Right cardiac atrium (tissue), 5 donors: Measurements from ENCODE around the gene PRTFDC1. TPM values are rescaled to one million over a fixed set of nuclear protein-coding genes. Genes with fewer than 3 reads are reported as not detected.
"Not testable (repeated sequence)": the region's sequence is repeated elsewhere in the genome, so short reads cannot be mapped to it uniquely, and the experiment has no call there.

Experiments
- ATAC-seq, 2 donors: fragments of 200-7000 bp; cut with Tn5 transposase; one replicate each; pipeline versions ENCODE4 v1.8.0 to v1.9.1; 2020; ENCODE audit warnings: moderate library complexity in 2 of 2, mild to moderate bottlenecking in 1 of 2
- DNase-seq, 3 donors: peaks; one replicate each; pipeline ENCODE4 v3.0.0-alpha.2; 2020
- H3K27ac ChIP-seq: one replicate; pipeline ENCODE4 v1.5.1; 2013; ENCODE audit warnings: mild to moderate bottlenecking, low read length, control low read depth, moderate library complexity
- H3K27me3 ChIP-seq: one replicate; pipeline ENCODE4 v1.6.1; 2013; ENCODE audit not compliant: control insufficient read depth, insufficient read depth
- H3K4me1 ChIP-seq: one replicate; pipeline ENCODE4 v1.6.1; 2013; ENCODE audit warnings: low read length; ENCODE audit not compliant: control insufficient read depth, insufficient read depth
- H3K4me3 ChIP-seq: one replicate; pipeline ENCODE4 v1.5.1; 2013; ENCODE audit warnings: low read length, control low read depth
- H3K9me3 ChIP-seq: one replicate; pipeline ENCODE4 v1.6.1; 2013; ENCODE audit warnings: low read length; ENCODE audit not compliant: control insufficient read depth
- WGBS: extraction: QIAGEN DNeasy Blood & Tissue Kit; methylation state at CpG from one replicate; pipeline ENCODE4 v1.1.7; 2013; 5-methylcytosine and 5-hydroxymethylcytosine counted together
- intact Hi-C, 4 donors: fragments of 100-400 bp; cut with DNase I; formaldehyde crosslinking; loops; one replicate each; pipeline versions ENCODE4 v1.11.0 to v1.14.0; 2022 to 2023
- polyA plus RNA-seq: library from polyadenylated mRNA; stranded (reverse); fragments of 200-250 nt; gene quantifications from one replicate; pipeline ENCODE4 v1.2.3, GENCODE V29; 2013
- total RNA-seq, 4 donors: library from RNA; stranded (reverse); fragmentation: NEBNext Ultra II Directional; extraction: Animal tissue kit (Norgen Biotek cat#: 25700); gene quantifications; one replicate each; pipeline ENCODE4 v1.2.1, GENCODE V29; 2021
- donor health status: healthy with polysubstance abuse.
- donor health status: DM: no; HTN: yes; CAD: no.
- donor health status: DM: no; HTN: no; CAD: no.
- donor health status: DM: no; HTN: yes; CAD: no; lungs with severe emphysema.
- donor health status: DM: yes; HTN: yes; CAD: no.

The PRTFDC1 gene
- total and polyA plus RNA-seq, 5 donors, result 7.6 to 11.2 (median 10.4) TPM

DNA sequence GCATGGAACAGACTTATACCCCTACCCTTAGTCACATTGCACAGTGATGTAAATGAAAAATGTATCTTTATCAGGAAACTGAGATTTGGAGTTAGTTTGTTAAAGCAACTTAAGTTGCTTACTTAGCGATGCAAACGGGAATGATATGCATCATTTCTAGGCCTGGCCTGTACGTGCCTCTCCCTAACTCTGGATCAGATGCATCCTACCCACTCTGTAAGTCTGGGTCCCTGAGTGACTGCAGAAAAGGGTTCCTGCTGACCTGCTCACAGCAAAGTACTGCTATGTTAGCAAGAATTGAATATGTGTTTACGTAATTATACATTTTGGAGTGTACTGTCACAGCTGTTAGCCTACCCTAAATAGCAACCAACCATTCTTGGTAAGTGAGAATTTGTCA, 30.7 kb upstream of the PRTFDC1 start:
- Histone ChIP-seq H3K27me3 (no peaks in the 10 kb centered on the region), H3K27ac (no peak overlapping the region), H3K9me3 (no peaks in the 10 kb centered on the region), H3K4me3 (no peak overlapping the region), H3K4me1 (no peaks in the 10 kb centered on the region)
- 97% methylated on average over 4 of the region's 4 CpGs for WGBS
- DNase-seq (no peak), ATAC-seq (no peak)
- intact Hi-C loops, result loop anchor here in 2 of 4 donors (10.0 kb wide), 1 partner anchor 338 kb away; no protein-coding TSS in a partner anchor

DNA sequence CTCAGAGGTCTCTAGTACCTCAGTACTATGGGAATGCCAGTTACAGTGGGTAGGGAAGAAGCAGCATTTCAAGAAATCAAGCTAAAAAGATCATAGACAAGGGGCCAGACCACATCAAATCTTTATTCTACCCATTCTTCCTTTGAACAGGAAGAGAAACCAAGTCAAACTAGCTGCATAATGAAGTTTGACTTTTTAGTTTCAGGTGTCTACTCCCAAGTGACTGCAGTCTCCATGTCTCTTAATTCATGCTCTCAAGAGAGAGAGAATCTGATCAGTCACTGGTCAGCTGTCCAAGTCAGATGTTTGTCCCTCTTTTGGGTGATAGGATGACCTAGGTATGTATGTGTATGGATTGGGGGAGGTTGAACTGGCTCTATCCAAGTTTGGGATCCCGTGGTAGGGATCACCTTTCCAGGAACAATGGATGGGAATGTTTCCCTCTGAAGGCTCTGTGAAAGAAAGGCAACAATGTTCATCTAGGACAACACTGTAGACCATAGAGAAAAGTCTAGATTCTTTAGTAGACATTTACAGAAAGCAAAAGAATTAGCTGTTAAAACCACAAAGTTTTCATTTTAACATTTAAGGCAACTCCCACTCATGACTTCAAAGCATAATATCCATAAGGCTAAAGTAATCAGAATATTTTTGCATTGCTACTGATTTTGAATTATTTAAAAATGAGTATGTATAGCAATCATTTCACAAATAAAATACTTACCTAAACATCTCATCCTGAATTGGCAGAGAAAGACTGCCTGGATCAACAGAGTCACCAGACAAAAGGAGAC, 30.1 kb upstream of the PRTFDC1 start:
- no peak for ATAC-seq
- no peak overlapping the region for H3K4me3 ChIP-seq
- no peaks in the 10 kb centered on the region for H3K27me3 ChIP-seq
- 92% methylated on average over 1 of the region's 1 CpG for WGBS
- intact Hi-C loops, result loop anchor here in 2 of 4 donors (10.0 kb wide), 1 partner anchor 338 kb away; no protein-coding TSS in a partner anchor
- no peaks in the 10 kb centered on the region for H3K4me1 ChIP-seq
- H3K9me3 ChIP-seq, result no peaks in the 10 kb centered on the region
- no peak for DNase-seq
- H3K27ac ChIP-seq, result no peak overlapping the region

DNA sequence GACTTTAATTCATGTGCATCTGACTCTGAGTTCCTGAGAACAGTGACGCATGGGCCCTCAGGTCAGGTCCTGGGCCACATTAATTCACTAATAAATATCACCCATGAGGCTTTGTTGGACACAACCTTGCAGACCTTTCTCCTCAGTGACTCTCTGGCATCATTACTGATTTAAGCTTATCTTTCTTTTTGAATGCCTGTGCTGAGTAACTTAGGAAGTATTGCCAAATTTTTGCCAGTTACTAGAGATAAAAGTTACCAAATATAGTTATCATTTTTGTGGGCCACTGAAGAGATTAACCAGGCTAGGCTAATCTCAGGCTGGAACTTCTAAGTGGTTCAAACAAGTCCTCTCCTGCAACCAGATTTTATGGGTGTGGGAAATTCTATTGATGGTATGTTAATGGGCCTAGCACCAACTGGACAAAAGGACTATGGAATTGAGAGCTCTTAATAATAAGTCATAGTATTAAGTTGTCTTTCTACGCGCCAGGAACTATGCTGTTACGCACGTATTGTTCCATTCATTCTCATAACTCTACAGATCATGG, 28.8 kb upstream of the PRTFDC1 start:
- intact Hi-C loops, result loop anchor here in 2 of 4 donors (10.0 kb wide), 1 partner anchor 336 kb away; no protein-coding TSS in a partner anchor
- Histone ChIP-seq H3K4me3 (no peak overlapping the region), H3K27me3 (no peaks in the 10 kb centered on the region), H3K27ac (no peak overlapping the region), H3K9me3 (no peaks in the 10 kb centered on the region), H3K4me1 (no peaks in the 10 kb centered on the region)
- 75% methylated on average over 5 of the region's 5 CpGs for WGBS
- ATAC-seq, result peak; percentile 32 to 54
- DNase-seq, result no peak

DNA sequence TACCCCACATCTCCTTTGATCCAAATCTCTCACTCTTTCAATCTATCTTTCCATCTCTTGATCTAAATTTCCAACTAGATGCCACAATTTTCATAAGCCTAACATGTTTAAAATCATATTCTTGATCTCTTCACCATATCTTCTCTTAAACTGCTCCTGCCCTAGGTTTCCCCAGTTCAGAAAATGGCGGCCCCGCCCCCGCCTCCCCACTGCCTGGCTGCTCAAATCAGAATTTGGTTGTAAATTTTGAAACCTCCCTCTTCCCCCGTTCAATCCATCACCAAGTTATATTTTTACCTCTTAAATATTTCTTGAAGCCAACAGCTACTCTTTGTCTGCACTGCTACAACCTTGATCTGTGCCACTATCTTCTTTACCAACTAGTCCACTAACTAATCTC, 27.3 kb upstream of the PRTFDC1 start:
- H3K27ac ChIP-seq, result no peak overlapping the region
- ATAC-seq (no peak), DNase-seq (no peak)
- intact Hi-C loops, result loop anchor here in 2 of 4 donors (10.0 kb wide), 1 partner anchor 335 kb away; no protein-coding TSS in a partner anchor
- 98% methylated on average over 4 of the region's 4 CpGs for WGBS
- no peak overlapping the region for H3K4me3 ChIP-seq
- H3K9me3 ChIP-seq, result no peaks in the 10 kb centered on the region
- no peaks in the 10 kb centered on the region for H3K27me3 ChIP-seq
- no peaks in the 10 kb centered on the region for H3K4me1 ChIP-seq

DNA sequence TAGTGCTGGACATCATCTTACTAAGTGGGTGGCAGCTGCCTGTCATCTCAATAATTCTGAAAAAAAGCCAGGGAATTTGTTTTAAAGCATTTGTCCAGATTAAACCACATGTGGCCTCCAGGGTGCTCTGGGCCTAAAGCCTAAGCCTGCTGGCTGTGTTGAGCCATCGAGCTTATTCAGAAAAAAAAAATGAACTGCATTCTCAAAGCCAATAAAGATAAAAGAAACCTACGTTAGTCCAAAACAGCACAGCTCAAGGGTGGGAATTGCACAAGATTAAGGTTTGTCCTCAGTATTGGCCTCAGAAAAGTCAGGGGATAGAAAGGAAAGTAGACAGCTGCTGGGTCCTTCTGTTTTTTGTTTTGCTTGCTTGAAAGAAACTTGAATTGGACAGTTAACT, 22.6 kb upstream of the PRTFDC1 start:
- Histone ChIP-seq H3K27me3 (no peaks in the 10 kb centered on the region), H3K9me3 (no peaks in the 10 kb centered on the region), H3K4me1 (no peaks in the 10 kb centered on the region), H3K4me3 (no peak overlapping the region), H3K27ac (no peak overlapping the region)
- peak; percentile 73 to 85 (median 81) for DNase-seq
- peak; percentile 90 to 93 for ATAC-seq
- intact Hi-C loops, result no loop called here
- WGBS, result 16% methylated on average over 2 of the region's 2 CpGs

DNA sequence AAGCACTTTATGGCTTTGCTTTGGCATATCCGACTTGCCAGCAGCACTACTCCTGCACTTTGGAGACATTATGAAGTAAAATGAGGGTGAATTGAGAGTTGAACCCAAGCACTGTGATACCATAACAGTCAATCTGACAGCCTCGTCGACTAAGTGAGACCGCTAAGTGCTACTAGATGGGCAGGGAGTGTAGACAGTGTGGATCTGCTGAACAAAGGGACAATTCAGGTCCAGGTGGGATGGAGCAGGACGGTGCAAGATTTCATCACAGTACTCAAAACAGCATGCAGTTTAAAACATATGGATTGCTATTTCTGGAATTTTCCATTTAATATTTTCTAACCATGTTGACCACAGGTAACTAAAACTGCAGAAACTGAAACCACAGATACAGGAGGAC, 20.8 kb upstream of the PRTFDC1 start:
- Histone ChIP-seq H3K27me3 (no peaks in the 10 kb centered on the region), H3K4me3 (no peak overlapping the region), H3K4me1 (no peaks in the 10 kb centered on the region), H3K9me3 (no peaks in the 10 kb centered on the region), H3K27ac (no peak overlapping the region)
- WGBS, result 83% methylated on average over 5 of the region's 5 CpGs
- intact Hi-C loops, result no loop called here
- no peak for DNase-seq
- ATAC-seq, result no peak

DNA sequence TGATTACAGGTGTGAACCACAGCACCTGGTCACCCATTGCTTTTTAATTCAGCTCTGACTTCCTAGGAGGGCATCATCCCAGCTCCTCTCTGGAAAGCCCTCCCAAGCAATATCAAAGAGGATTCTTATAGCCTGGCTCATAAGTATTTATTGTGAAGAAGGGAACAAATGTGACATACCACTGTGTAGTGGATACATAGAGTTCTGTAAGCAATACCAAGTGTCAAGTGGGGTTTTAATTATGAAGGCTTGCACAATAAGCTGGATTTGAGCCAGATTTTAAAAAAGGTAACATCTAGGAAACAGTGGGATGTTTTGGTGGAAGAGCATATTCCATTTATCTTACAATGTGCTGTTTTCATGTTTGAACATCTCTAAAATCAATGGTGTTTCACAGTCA, 19.0 kb upstream of the PRTFDC1 start:
- DNase-seq (no peak), ATAC-seq (no peak)
- intact Hi-C loops, result no loop called here
- Histone ChIP-seq H3K27me3 (no peaks in the 10 kb centered on the region), H3K4me3 (no peak overlapping the region), H3K9me3 (no peaks in the 10 kb centered on the region), H3K4me1 (no peaks in the 10 kb centered on the region), H3K27ac (no peak overlapping the region)

DNA sequence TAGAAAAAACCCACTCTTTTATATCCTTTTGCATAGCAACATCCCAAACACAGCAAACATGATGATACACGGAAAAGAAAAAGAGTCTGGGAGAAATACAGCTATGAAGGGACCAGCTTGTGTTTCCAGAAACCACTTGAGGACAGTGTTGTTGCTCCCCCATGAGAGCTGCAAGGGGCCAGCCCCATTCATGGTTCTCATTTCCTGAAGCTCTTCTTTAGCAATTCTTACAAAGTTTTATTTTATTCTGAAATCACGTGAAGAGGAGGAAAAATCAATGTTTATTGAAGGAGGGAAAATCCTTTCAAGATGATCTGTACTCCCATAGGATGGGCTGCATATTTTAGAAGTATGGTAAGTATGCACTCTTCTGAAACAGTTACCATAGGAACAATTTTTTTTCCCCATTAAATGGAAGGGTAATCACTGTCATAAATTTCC, 17.5 kb upstream of the PRTFDC1 start:
- intact Hi-C loops, result no loop called here
- DNase-seq (no peak), ATAC-seq (no peak)
- Histone ChIP-seq H3K27ac (no peak overlapping the region), H3K27me3 (no peaks in the 10 kb centered on the region), H3K9me3 (no peaks in the 10 kb centered on the region), H3K4me1 (peaks cover 2% of the 10 kb centered on the region), H3K4me3 (no peak overlapping the region)
- WGBS, result 43% methylated on average over 2 of the region's 2 CpGs

DNA sequence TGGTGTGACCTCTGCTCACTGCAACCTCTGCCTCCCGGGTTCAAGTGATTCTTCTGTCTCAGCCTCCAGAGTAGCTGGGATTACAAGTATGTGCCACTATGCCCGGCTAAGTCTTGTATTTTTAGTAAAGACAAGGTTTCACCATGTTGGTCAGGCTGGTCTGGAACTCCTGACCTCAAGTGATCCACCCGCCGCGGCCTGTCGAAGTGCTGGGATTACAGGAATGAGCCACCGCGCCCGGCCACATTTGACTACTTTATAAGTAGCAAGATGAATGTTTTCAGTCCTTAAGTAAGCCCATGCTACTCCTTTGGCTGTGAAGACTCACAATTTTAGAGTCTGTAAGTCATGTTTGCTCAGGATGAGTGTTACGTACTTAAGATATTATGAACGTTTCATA, 16.5 kb upstream of the PRTFDC1 start:
- not testable (repeated sequence) for H3K4me1 ChIP-seq, ATAC-seq
- 93% methylated on average over 11 of the region's 11 CpGs for WGBS

DNA sequence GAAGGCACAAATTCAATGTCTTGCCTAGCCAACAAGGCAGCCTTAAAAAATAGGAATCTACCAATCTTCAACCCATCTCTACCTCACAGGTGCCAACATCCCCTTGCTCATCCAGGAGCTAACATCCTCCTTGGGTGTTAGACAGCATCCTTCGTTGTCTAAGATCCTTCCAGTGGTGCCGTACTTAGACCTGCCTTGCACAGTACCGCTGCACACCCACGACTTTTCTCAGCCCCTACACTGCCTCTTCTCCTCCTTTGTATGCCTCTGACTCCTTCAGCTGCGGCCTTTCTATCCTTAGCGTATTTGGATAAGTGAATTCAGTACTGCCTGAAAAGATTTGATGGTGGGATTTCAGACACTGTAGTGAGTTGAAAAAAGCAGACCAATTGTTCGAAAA, 15.9 kb upstream of the PRTFDC1 start:
- ATAC-seq (no peak), DNase-seq (no peak)
- H3K9me3 ChIP-seq, result no peaks in the 10 kb centered on the region
- WGBS, result 94% methylated on average over 7 of the region's 7 CpGs
- H3K27ac ChIP-seq, result no peak overlapping the region
- intact Hi-C loops, result no loop called here
- no peaks in the 10 kb centered on the region for H3K27me3 ChIP-seq
- H3K4me3 ChIP-seq, result no peak overlapping the region
- H3K4me1 ChIP-seq, result peaks cover 2% of the 10 kb centered on the region

More for the DNA sequence above, 16.5 kb upstream of the PRTFDC1 start:
- H3K4me3 ChIP-seq, H3K27ac ChIP-seq, H3K9me3 ChIP-seq, DNase-seq, intact Hi-C loops, H3K27me3 ChIP-seq: not testable (repeated sequence)

DNA sequence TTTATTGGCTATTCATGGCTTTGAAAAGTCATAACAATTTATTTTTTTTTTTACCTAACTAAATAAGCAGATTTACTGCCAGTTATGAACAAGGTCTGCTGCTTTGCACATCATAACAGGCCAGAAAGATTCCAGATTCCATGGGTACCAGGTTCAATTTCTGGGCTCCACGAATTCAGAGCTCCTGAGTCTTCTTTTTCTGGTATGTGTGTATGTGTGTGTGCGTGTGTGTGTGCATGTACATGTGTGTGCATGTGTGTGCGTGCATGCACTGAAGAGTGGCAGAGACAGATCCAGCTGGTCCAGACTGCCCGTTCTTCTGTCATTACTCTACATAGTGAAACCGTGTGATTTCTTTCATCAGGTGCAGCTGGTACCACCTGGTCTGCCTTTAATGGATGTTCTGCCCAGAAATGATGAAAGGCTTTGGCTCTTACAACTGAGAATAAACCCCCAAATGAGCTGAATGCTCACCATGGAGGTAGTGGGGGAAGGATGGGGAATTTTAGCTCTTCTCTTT, 14.6 kb upstream of the PRTFDC1 start:
- intact Hi-C loops, result no loop called here
- ATAC-seq, result no peak
- Histone ChIP-seq H3K27ac (no peak overlapping the region), H3K9me3 (no peaks in the 10 kb centered on the region), H3K27me3 (no peaks in the 10 kb centered on the region), H3K4me1 (peaks cover 2% of the 10 kb centered on the region), H3K4me3 (no peak overlapping the region)
- 90% methylated on average over 5 of the region's 5 CpGs for WGBS
- DNase-seq, result no peak
